H9 (cell line): ENCODE results near the gene MAML3. TPM values are rescaled to one million over a fixed set of nuclear protein-coding genes. Genes with fewer than 3 reads are reported as not detected.

Source experiments
- DNase-seq: peaks from one replicate; pipeline ENCODE4 v3.0.0-alpha.2; 2017
- H2AFZ ChIP-seq: one replicate; pipeline ENCODE4 v1.6.1; 2013; ENCODE audit warnings: mild to moderate bottlenecking, low read length, control low read depth, moderate library complexity
- H2AK5ac ChIP-seq: 2 replicates; pipeline ENCODE4 v1.6.1; 2013; ENCODE audit warnings: low read length, control low read depth, mixed read lengths; ENCODE audit not compliant: insufficient read length
- H2BK120ac ChIP-seq: one replicate; pipeline ENCODE4 v1.6.1; 2013; ENCODE audit warnings: low read depth, mild to moderate bottlenecking, low read length, control low read depth, inconsistent platforms; ENCODE audit not compliant: poor library complexity, severe bottlenecking
- H2BK12ac ChIP-seq: 2 replicates; pipeline ENCODE4 v1.6.1; 2013; ENCODE audit warnings: low read length, control low read depth, mixed read lengths, low read depth; ENCODE audit not compliant: insufficient read length
- H2BK15ac ChIP-seq: 2 replicates; pipeline ENCODE4 v1.6.1; 2013; ENCODE audit warnings: low read depth, low read length, control low read depth
- H2BK20ac ChIP-seq: one replicate; pipeline ENCODE4 v1.6.1; 2013; ENCODE audit warnings: low read depth, mild to moderate bottlenecking, low read length, control low read depth, inconsistent platforms; ENCODE audit not compliant: poor library complexity, severe bottlenecking
- H2BK5ac ChIP-seq: 2 replicates; pipeline ENCODE4 v1.6.1; 2013; ENCODE audit warnings: low read length, control low read depth, mixed read lengths; ENCODE audit not compliant: insufficient read length
- H3K14ac ChIP-seq: 2 replicates; pipeline ENCODE4 v1.6.1; 2013; ENCODE audit warnings: low read length, control low read depth; ENCODE audit not compliant: insufficient read depth
- H3K18ac ChIP-seq: 2 replicates; pipeline ENCODE4 v1.6.1; 2013; ENCODE audit warnings: low read depth, mild to moderate bottlenecking, mixed read lengths, low read length, control low read depth; ENCODE audit not compliant: insufficient read length
- H3K23ac ChIP-seq: 2 replicates; pipeline ENCODE4 v1.6.1; 2013; ENCODE audit warnings: low read length, control low read depth, mixed read lengths, low read depth; ENCODE audit not compliant: insufficient read length
- H3K23me2 ChIP-seq: 2 replicates; pipeline ENCODE4 v1.6.1; 2013; ENCODE audit warnings: low read depth, mild to moderate bottlenecking, mixed read lengths, low read length, control low read depth; ENCODE audit not compliant: insufficient read length, poor library complexity, severe bottlenecking
- H3K27ac ChIP-seq: 2 replicates; pipeline ENCODE4 v1.5.1; 2013; ENCODE audit warnings: low read length, control low read depth, mixed read lengths, low read depth; ENCODE audit not compliant: insufficient read length
- H3K27me3 ChIP-seq: 2 replicates; pipeline ENCODE4 v1.6.1; 2013; ENCODE audit warnings: low read length, control low read depth, inconsistent platforms; ENCODE audit not compliant: insufficient read depth
- H3K4ac ChIP-seq: 2 replicates; pipeline ENCODE4 v1.6.1; 2013; ENCODE audit warnings: low read depth, mild to moderate bottlenecking, control low read depth, inconsistent platforms, low read length, moderate library complexity
- H3K4me1 ChIP-seq: 2 replicates; pipeline ENCODE4 v1.6.1; 2013; ENCODE audit warnings: low read length, control low read depth, inconsistent platforms; ENCODE audit not compliant: insufficient read depth
- H3K4me2 ChIP-seq: 2 replicates; pipeline ENCODE4 v1.6.1; 2013; ENCODE audit warnings: low read length, control low read depth, mixed read lengths; ENCODE audit not compliant: insufficient read length, insufficient read depth
- H3K56ac ChIP-seq: 2 replicates; pipeline ENCODE4 v1.6.1; 2013; ENCODE audit warnings: low read depth, mild to moderate bottlenecking, mixed read lengths, low read length, control low read depth; ENCODE audit not compliant: insufficient read length
- H3K79me1 ChIP-seq: 2 replicates; pipeline ENCODE4 v1.6.1; 2013; ENCODE audit warnings: low read depth, mild to moderate bottlenecking, moderate library complexity, low read length, control low read depth, inconsistent platforms; ENCODE audit not compliant: insufficient read depth, poor library complexity, severe bottlenecking
- H3K79me2 ChIP-seq: 2 replicates; pipeline ENCODE4 v1.6.1; 2013; ENCODE audit warnings: low read length, control low read depth, inconsistent platforms; ENCODE audit not compliant: insufficient read depth
- H3K9ac ChIP-seq: 2 replicates; pipeline ENCODE4 v1.6.1; 2013; ENCODE audit warnings: low read length, control low read depth, mixed read lengths; ENCODE audit not compliant: insufficient read length; ENCODE audit errors: extremely low read depth
- H3K9me3 ChIP-seq: one replicate; pipeline ENCODE4 v1.6.1; 2013; ENCODE audit warnings: low read depth, low read length, inconsistent platforms; ENCODE audit not compliant: control insufficient read depth
- H3T11ph ChIP-seq: one replicate; pipeline ENCODE4 v1.6.1; 2013; ENCODE audit warnings: mild to moderate bottlenecking, low read length, control low read depth, inconsistent platforms
- H4K20me1 ChIP-seq: one replicate; pipeline ENCODE4 v1.6.1; 2013; ENCODE audit not compliant: control insufficient read depth, insufficient read length, insufficient read depth
- H4K5ac ChIP-seq: 2 replicates; pipeline ENCODE4 v1.6.1; 2013; ENCODE audit warnings: low read depth, mild to moderate bottlenecking, mixed read lengths, low read length, control low read depth; ENCODE audit not compliant: insufficient read length
- H4K8ac ChIP-seq: replicated peaks from 2 replicates; pipeline ENCODE4 v1.6.1; 2013; ENCODE audit warnings: low read length, control low read depth, mixed read lengths, low read depth; ENCODE audit not compliant: insufficient read length
- H4K91ac ChIP-seq: 2 replicates; pipeline ENCODE4 v1.6.1; 2013; ENCODE audit warnings: low read depth, mild to moderate bottlenecking, moderate library complexity, mixed read lengths, low read length, control low read depth; ENCODE audit not compliant: insufficient read length
- H3K27ac Mint-ChIP-seq, 3 experiments: 2 replicates in 2 of 3; 3 replicates in 1 of 3; pipeline ENCODE4 v1.8.0; 2020 to 2021; ENCODE audit warnings: mixed read lengths in 3 of 3, mild to moderate bottlenecking in 1 of 3, moderate library complexity in 1 of 3
- H3K27me3 Mint-ChIP-seq: 2 replicates; pipeline ENCODE4 v1.8.0; 2021; ENCODE audit warnings: low read depth, mild to moderate bottlenecking, moderate library complexity, mixed read lengths
- H3K36me3 Mint-ChIP-seq, 3 experiments: 2 replicates in 2 of 3; 3 replicates in 1 of 3; pipeline ENCODE4 v1.8.0; 2020 to 2021; ENCODE audit warnings: low read depth in 3 of 3, mixed read lengths in 3 of 3; ENCODE audit not compliant: insufficient read depth in 1 of 3
- H3K4me1 Mint-ChIP-seq, 2 experiments: 2 replicates each; pipeline ENCODE4 v1.8.0; 2020; ENCODE audit warnings: mixed read lengths in 2 of 2
- H3K4me3 Mint-ChIP-seq, 2 experiments: 2 replicates in 1 of 2; 3 replicates in 1 of 2; pipeline ENCODE4 v1.8.0; 2020 to 2021; ENCODE audit warnings: mild to moderate bottlenecking in 2 of 2, mixed read lengths in 2 of 2, moderate library complexity in 1 of 2
- H3K9me3 Mint-ChIP-seq, 2 experiments: 2 replicates in 1 of 2; 3 replicates in 1 of 2; pipeline ENCODE4 v1.8.0; 2020; ENCODE audit warnings: mild to moderate bottlenecking in 2 of 2, mixed read lengths in 2 of 2, moderate library complexity in 1 of 2
- CTCF ChIP-seq: fragments of 200-600 bp; sonication (generic); conservative IDR thresholded peaks from 3 replicates; pipeline ENCODE4 v1.8.0; 2021; ENCODE audit warnings: antibody characterized with exemption, mild to moderate bottlenecking
- WGBS: extraction: QIAGEN DNeasy Blood & Tissue Kit; methylation state at CpG from one replicate; pipeline ENCODE4 v1.1.7; 2013; ENCODE audit warnings: missing lambda C conversion rate, low lambda C conversion rate, mixed read lengths; ENCODE audit not compliant: insufficient read length; ENCODE audit errors: extremely low coverage; 5-methylcytosine and 5-hydroxymethylcytosine counted together
- total RNA-seq: library from RNA; stranded (reverse); gene quantifications from 2 replicates; pipeline ENCODE4 v1.2.1, GENCODE V29; 2021

The MAML3 gene
- total RNA-seq, 1 experiment from 2014 or later = 3.9 TPM

GRCh38 chr4:139866276-139866962 lies 287.6 kb downstream of the MAML3 start:
- no peak overlapping the region for H2AFZ ChIP-seq
- no peak overlapping the region for H2BK5ac ChIP-seq
- no peak overlapping the region for H4K91ac ChIP-seq
- Mint-ChIP-seq H3K9me3 (no peaks in the 10 kb centered on the region), H3K27ac (no peak overlapping the region), H3K27me3 (peaks cover 1% of the 10 kb centered on the region; the same call in 1 of the 2 replicates), H3K4me1 (peaks cover 8 to 11% of the 10 kb centered on the region in 2 experiments), H3K36me3 (no peaks in the 10 kb centered on the region), H3K4me3 (no peak overlapping the region)
- H4K20me1 ChIP-seq = no peaks in the 10 kb centered on the region
- H2BK12ac ChIP-seq = no peak overlapping the region
- no peak overlapping the region for H2AK5ac ChIP-seq
- no peak overlapping the region for H3K18ac ChIP-seq
- H3K4me1 ChIP-seq = no peaks in the 10 kb centered on the region
- no peak overlapping the region for H2BK120ac ChIP-seq
- no peak overlapping the region for H3K27ac ChIP-seq
- no peak overlapping the region for H2BK20ac ChIP-seq
- no CpG with 5 or more reads among the region's 13 CpGs for WGBS
- no peak overlapping the region for H3K4ac ChIP-seq
- H3K79me2 ChIP-seq = no peaks in the 10 kb centered on the region
- no peak for TF ChIP-seq CTCF
- H2BK15ac ChIP-seq = no peak overlapping the region
- H3K23me2 ChIP-seq = no peaks in the 10 kb centered on the region
- H4K5ac ChIP-seq = no peak overlapping the region
- H3K23ac ChIP-seq = no peak overlapping the region
- H3K79me1 ChIP-seq = no peaks in the 10 kb centered on the region
- no peak overlapping the region for H3K56ac ChIP-seq
- H4K8ac ChIP-seq = no peak overlapping the region
- no peak overlapping the region for H3K14ac ChIP-seq
- H3K4me2 ChIP-seq = no peak overlapping the region
- H3K9me3 ChIP-seq = no peaks in the 10 kb centered on the region
- H3T11ph ChIP-seq = no peak overlapping the region
- H3K27me3 ChIP-seq = no peaks in the 10 kb centered on the region
- no peak for DNase-seq
- H3K9ac ChIP-seq = no peak overlapping the region
